Measurements from ENCODE around the gene ETHE1.

Gene ETHE1

DNA sequence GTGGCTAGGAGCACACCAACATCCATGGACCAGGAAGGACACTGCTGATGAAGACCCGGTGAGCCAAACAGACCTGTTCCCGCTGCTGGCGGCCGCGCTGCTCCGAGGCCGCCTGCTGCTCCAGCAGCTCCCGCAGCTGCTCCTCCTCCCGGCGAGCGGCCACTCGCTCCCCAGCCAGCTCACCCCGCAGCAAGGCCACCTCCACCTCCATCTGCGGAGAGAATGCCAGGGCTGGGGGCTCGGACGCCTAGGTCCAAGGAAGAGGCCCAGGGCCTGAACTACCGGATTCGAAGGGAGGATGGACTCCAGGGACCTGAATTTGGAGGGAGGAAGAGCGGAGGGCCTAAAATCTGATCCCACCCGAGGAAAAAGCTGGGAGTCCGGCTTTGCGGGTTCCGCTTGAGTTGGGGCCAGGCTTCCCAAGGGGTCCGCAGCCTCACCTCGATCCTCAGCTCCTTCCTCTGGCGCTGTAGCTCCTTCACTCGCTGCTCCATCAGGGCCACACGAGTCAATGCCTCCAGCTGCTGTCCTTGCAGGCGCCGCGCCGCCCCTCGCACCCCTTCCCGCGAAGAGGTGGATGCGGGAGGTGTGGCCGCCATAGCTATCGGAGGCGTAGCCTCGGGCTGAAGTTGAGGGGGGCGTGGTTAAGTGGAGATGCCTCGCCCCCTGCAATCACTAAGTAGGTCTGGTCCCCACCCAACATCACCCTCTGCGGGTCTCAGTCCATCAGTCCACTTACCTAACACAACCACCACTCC is 25.2 kb downstream of the ETHE1 start:
- TF ChIP-seq CTCF (IDR thresholded peaks at IDR 0.05) = no peak

DNA sequence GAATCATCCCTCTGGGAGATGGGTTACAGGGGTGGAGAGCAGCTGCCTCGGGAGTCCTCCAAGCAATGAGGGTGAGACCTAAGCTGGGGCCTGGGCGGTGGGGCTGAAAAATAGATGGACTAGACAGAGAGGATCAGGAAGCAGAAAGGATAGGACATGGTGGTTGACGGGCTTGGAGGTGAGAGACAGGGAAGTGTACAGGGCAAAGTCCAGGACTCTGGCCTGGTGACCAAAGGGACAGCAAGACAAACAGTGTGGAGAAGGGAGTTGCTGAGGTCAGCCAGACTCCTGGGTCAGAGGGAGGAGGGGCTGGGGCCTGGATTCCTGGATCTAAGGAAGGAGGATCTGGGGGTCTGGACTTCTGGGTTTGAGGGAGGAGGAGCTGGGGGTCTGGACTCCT is 28.0 kb downstream of the ETHE1 start:
- TF ChIP-seq CTCF (IDR thresholded peaks at IDR 0.05) = no peak

- TF ChIP-seq CTCF (IDR thresholded peaks at IDR 0.05) = no peak
Measured at GRCh38 chr19:43498233-43498842, 28.7 kb downstream of the ETHE1 start.

DNA sequence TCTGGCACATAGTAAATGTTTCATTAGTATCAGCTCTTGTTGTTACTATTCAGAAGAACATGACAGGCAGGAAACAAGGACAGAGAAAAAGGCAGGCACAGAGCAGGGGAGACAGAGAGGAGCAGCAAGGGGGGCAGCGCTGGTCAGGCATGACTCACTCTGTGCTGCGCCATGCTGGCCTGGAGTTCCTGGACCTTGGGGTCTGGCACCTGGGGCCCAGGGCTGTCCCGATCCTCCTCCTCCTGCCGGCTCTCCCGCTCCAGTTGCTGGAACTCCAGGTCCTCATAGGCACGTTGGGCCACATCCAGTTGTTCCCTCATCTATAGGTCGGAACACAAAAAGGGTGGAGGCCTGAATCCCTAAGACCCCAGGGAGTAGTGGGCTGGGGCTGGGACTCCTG is 30.0 kb downstream of the ETHE1 start:
- TF ChIP-seq CTCF (IDR thresholded peaks at IDR 0.05) = no peak

GRCh38 chr19:43495082-43495481 is 31.9 kb downstream of the ETHE1 start:
- TF ChIP-seq CTCF (IDR thresholded peaks at IDR 0.05) = no peak

GRCh38 chr19:43490759-43491158 is 36.2 kb downstream of the ETHE1 start:
- no peak for TF ChIP-seq CTCF (IDR thresholded peaks at IDR 0.05)

DNA sequence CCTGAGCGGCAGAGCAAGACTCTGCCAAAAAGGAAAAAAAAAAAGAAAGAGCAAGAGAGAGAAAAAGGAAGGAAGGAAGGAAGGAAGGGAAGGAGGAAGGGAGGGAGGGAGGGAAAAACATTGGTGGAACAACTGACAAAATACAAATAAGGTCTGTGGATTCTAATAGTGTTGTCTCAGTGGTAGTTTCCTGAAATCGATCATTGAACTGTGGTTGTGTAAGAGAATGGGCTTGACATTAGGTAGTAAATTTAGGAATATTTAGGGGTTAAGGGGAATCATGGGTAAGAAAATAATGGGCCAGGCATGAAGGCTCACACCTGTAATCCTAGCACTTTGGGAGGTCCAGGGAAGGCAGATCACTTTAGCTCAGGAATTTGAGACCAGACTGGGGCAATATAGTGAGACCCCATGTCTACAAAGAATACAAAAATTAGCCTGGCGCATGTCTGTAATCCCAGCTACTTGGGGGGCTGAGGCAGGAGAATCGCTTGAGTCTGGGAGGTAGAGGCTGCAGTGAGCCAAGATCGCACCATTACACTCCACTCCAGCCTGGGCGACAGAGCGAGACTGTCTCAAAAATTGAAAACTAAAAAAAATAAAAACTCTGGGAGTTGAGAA is 36.9 kb downstream of the ETHE1 start:
- no peak for TF ChIP-seq CTCF (IDR thresholded peaks at IDR 0.05)
